Measurements from ENCODE around the gene CNN2. TPM values are rescaled to one million over a fixed set of nuclear protein-coding genes. Genes with fewer than 3 reads are reported as not detected.

Gene CNN2
- total and polyA plus RNA-seq, 9 of the 15 experiments (the other 6 are each of a cell fraction or from before 2014, with no cell fraction given): 12.1 to 174 (median 52.7) TPM

DNA sequence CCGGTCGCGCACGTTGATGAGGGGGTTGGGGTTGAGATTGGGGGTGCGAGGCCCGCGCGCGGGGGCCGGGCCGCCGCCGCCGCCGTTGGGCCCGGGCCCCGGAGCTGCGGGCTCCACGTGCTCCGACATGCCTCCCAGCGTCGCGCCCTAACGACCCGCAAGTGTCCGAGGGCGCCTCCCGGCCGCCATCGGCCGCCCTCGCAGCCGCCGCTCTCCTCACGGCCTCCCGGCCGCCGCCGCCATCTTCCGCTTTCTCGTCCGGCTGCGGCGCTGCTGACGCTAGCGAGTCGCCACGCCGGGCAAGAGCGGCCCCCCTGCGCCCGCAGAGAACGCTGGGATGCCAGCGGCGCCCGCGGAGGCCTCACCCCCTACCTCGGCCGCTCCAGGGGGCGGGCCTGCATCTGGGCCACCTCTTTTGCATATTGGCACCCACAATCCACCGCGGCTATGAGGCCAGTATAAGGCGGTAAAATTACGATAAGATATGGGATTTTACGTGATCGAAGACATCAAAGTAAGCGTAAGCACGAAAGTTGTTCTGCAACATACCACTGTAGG, 5.5 kb upstream of the CNN2 start, which contains the start of gene TMEM259:
Gene TMEM259 (minus strand): TSS at position 256 of the 558 bp plus-strand sequence. CDS start 127 bp downstream, at position 129.
- peak within 1 kb of the TSS; percentile 88 to 99 for H3K9ac ChIP-seq (ENCODE audit: insufficient read depth in 1 of 2, low read depth in 2 of 2, low read length in 2 of 2)
- peak within 1 kb of the TSS; percentile 94 for H3K4me3 ChIP-seq
- intact Hi-C loops (cut with micrococcal nuclease) (loop anchor here (2.0 kb wide), 2 partner anchors 20 to 82 kb away; partner anchors contain the start of genes ABCA7 and GPX4), in situ Hi-C loops (cut with MboI) (no loop called here)
- peak; percentile 90 for ATAC-seq
- 0% methylated on average over 46 of the region's 68 CpGs for WGBS (ENCODE audit: insufficient coverage, low coverage, missing lambda C conversion rate)
- peaks cover 16% of the 10 kb centered on the region for H3K9me1 ChIP-seq (ENCODE audit: control insufficient read depth, insufficient read depth, low read length)
- BruUV-seq (replicated peaks): no TSS peak
- H3K4me1 ChIP-seq (replicated peaks in 1 of 2; ENCODE audit: control insufficient read depth in 2 of 2, insufficient read depth in 2 of 2, low read length in 2 of 2): peaks cover 27 to 76% of the 10 kb centered on the region in 2 experiments
- peak; percentile 87 to 97 (median 92) for DNase-seq (ENCODE audit: extremely low read depth in 1 of 4, low spot score in 3 of 4)
- peak within 1 kb of the TSS; percentile 100 for H3K27ac ChIP-seq (ENCODE audit: extremely low read depth, low read depth, low read length)
- H4K20me1 ChIP-seq (replicated peaks; ENCODE audit: control insufficient read depth, insufficient read depth, low read length): peaks cover 46% of the 10 kb centered on the region
- peaks cover 37% of the 10 kb centered on the region; the same call in 2 of the 3 replicates for H3K36me3 ChIP-seq (ENCODE audit: control insufficient read depth, insufficient read depth, low read length)
- FAIRE-seq: no peak
- peak within 1 kb of the TSS; percentile 88 for H3K4me2 ChIP-seq (ENCODE audit: insufficient read depth, low read length)
- no peaks in the 10 kb centered on the region for H3K27me3 ChIP-seq (ENCODE audit: control insufficient read depth in 2 of 2, insufficient read depth in 2 of 2, low read length in 2 of 2)
- POLR2A ChIA-PET: interaction anchor here (0.6 to 2.0 kb wide), 13 partner anchors 9 to 604 kb away, joined by 3 to 10 read pairs (median 4); partner anchors contain the start of genes ABCA7 and ARHGAP45
- H3K79me2 ChIP-seq (ENCODE audit: control insufficient read depth, insufficient read depth, low read length): peaks cover 52% of the 10 kb centered on the region
- CTCF ChIA-PET (ENCODE audit: low intra/inter-chr PET ratio): no interaction called here
- H3K9me3 ChIP-seq (replicated peaks; ENCODE audit: control insufficient read depth, insufficient read depth, low read depth, low read length): no peaks in the 10 kb centered on the region
- H2AFZ ChIP-seq (ENCODE audit: low read depth, low read length): peak within 1 kb of the TSS; percentile 92
- TF ChIP-seq, protein P1, sequence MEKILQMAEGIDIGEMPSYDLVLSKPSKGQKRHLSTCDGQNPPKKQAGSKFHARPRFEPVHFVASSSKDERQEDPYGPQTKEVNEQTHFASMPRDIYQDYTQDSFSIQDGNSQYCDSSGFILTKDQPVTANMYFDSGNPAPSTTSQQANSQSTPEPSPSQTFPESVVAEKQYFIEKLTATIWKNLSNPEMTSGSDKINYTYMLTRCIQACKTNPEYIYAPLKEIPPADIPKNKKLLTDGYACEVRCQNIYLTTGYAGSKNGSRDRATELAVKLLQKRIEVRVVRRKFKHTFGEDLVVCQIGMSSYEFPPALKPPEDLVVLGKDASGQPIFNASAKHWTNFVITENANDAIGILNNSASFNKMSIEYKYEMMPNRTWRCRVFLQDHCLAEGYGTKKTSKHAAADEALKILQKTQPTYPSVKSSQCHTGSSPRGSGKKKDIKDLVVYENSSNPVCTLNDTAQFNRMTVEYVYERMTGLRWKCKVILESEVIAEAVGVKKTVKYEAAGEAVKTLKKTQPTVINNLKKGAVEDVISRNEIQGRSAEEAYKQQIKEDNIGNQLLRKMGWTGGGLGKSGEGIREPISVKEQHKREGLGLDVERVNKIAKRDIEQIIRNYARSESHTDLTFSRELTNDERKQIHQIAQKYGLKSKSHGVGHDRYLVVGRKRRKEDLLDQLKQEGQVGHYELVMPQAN (IDR thresholded peaks at IDR 0.05; ENCODE audit: borderline replicate concordance): no peak
- TF ChIP-seq RBM22 (IDR thresholded peaks at IDR 0.05; ENCODE audit: low read depth, low read length, poor library complexity, severe bottlenecking) (no peak), GATAD2A (IDR thresholded peaks at IDR 0.05) (no peak), HNRNPL (IDR thresholded peaks at IDR 0.05; ENCODE audit: low read depth, low read length) (peak; percentile 99), ZBTB17 (CRISPR knock-in tag; IDR thresholded peaks at IDR 0.05) (no peak), SMARCA4 (IDR thresholded peaks at IDR 0.05) (no peak), SMARCA5 (IDR thresholded peaks at IDR 0.05) (no peak), PHF8 (IDR thresholded peaks at IDR 0.05; ENCODE audit: borderline replicate concordance, low read length) (peak; percentile 78; the same call in 1 of the 2 replicates), NFRKB (IDR thresholded peaks at IDR 0.05; ENCODE audit: low read depth) (peak; percentile 57; the same call in 1 of the 2 replicates)
- TF ChIP-seq, protein P2, sequence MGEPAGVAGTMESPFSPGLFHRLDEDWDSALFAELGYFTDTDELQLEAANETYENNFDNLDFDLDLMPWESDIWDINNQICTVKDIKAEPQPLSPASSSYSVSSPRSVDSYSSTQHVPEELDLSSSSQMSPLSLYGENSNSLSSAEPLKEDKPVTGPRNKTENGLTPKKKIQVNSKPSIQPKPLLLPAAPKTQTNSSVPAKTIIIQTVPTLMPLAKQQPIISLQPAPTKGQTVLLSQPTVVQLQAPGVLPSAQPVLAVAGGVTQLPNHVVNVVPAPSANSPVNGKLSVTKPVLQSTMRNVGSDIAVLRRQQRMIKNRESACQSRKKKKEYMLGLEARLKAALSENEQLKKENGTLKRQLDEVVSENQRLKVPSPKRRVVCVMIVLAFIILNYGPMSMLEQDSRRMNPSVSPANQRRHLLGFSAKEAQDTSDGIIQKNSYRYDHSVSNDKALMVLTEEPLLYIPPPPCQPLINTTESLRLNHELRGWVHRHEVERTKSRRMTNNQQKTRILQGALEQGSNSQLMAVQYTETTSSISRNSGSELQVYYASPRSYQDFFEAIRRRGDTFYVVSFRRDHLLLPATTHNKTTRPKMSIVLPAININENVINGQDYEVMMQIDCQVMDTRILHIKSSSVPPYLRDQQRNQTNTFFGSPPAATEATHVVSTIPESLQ (CRISPR knock-in tag; IDR thresholded peaks at IDR 0.05): 0 out of 2 replicates have a peak, but pooled peaks have one; percentile 17
- TF ChIP-seq, protein P3, sequence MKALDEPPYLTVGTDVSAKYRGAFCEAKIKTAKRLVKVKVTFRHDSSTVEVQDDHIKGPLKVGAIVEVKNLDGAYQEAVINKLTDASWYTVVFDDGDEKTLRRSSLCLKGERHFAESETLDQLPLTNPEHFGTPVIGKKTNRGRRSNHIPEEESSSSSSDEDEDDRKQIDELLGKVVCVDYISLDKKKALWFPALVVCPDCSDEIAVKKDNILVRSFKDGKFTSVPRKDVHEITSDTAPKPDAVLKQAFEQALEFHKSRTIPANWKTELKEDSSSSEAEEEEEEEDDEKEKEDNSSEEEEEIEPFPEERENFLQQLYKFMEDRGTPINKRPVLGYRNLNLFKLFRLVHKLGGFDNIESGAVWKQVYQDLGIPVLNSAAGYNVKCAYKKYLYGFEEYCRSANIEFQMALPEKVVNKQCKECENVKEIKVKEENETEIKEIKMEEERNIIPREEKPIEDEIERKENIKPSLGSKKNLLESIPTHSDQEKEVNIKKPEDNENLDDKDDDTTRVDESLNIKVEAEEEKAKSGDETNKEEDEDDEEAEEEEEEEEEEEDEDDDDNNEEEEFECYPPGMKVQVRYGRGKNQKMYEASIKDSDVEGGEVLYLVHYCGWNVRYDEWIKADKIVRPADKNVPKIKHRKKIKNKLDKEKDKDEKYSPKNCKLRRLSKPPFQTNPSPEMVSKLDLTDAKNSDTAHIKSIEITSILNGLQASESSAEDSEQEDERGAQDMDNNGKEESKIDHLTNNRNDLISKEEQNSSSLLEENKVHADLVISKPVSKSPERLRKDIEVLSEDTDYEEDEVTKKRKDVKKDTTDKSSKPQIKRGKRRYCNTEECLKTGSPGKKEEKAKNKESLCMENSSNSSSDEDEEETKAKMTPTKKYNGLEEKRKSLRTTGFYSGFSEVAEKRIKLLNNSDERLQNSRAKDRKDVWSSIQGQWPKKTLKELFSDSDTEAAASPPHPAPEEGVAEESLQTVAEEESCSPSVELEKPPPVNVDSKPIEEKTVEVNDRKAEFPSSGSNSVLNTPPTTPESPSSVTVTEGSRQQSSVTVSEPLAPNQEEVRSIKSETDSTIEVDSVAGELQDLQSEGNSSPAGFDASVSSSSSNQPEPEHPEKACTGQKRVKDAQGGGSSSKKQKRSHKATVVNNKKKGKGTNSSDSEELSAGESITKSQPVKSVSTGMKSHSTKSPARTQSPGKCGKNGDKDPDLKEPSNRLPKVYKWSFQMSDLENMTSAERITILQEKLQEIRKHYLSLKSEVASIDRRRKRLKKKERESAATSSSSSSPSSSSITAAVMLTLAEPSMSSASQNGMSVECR (CRISPR knock-in tag; IDR thresholded peaks at IDR 0.05): 0 out of 2 replicates have a peak, but pooled peaks have one; percentile 11
- TF ChIP-seq, protein P4, sequence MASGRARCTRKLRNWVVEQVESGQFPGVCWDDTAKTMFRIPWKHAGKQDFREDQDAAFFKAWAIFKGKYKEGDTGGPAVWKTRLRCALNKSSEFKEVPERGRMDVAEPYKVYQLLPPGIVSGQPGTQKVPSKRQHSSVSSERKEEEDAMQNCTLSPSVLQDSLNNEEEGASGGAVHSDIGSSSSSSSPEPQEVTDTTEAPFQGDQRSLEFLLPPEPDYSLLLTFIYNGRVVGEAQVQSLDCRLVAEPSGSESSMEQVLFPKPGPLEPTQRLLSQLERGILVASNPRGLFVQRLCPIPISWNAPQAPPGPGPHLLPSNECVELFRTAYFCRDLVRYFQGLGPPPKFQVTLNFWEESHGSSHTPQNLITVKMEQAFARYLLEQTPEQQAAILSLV (tag; IDR thresholded peaks at IDR 0.05): no peak
